Urinary bladder (tissue), 4 donors: ENCODE data around the gene ZNF655. TPM values are rescaled to one million over a fixed set of nuclear protein-coding genes. Genes with fewer than 3 reads are reported as not detected.
"Not testable (repeated sequence)": the region's sequence is repeated elsewhere in the genome, so short reads cannot be mapped to it uniquely, and the experiment has no call there.

Experiments used
- DNase-seq: peaks from one replicate; pipeline ENCODE4 v3.0.0-alpha.2; 2015; ENCODE audit errors: extremely low spot score
- H3K27ac ChIP-seq: one replicate; pipeline ENCODE4 v1.5.1; 2013; ENCODE audit warnings: low read depth, mild to moderate bottlenecking, moderate library complexity
- H3K36me3 ChIP-seq: one replicate; pipeline ENCODE4 v1.6.1; 2013; ENCODE audit warnings: mild to moderate bottlenecking, moderate library complexity; ENCODE audit not compliant: insufficient read depth
- H3K4me1 ChIP-seq: one replicate; pipeline ENCODE4 v1.6.1; 2013; ENCODE audit warnings: mild to moderate bottlenecking, moderate library complexity; ENCODE audit not compliant: insufficient read depth
- H3K4me3 ChIP-seq: one replicate; pipeline ENCODE4 v1.5.1; 2013; ENCODE audit warnings: low read depth, low read length
- WGBS: extraction: QIAGEN DNeasy Blood & Tissue Kit; methylation state at CpG from one replicate; pipeline ENCODE4 v1.1.7; 2013; 5-methylcytosine and 5-hydroxymethylcytosine counted together
- polyA plus RNA-seq: library from polyadenylated mRNA; stranded (reverse); fragments of 200-250 nt; gene quantifications from one replicate; pipeline ENCODE4 v1.2.3, GENCODE V29; 2013
- total RNA-seq: library from RNA; depleted of rRNA; stranded (reverse); fragments of >200 nt; gene quantifications from one replicate; pipeline ENCODE4 v1.2.3, GENCODE V29; 2014
- donor health status: healthy with polysubstance abuse.
- donor health status: healthy.

Gene ZNF655
- total and polyA plus RNA-seq, 2 donors = 52.0 to 127 TPM

DNA sequence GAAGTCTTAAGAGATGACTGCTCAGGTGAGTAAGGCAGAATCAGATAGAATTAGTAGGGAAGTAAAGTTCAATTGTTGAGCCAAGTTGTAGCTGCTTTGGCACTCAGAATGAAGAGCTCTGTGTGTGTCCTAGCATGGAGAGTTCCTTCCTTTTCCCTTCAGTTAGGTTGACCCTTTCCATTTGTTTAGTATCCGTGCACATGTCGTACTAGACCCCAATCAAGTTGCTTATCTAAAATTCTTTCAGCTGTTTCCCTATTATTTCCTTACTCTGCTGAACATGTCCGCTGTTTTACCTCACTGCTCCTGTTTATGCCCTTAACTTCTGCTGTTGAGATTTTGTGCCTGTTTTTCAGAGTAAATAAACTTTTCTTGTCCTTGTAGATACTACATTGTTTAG is 13.3 kb downstream of the ZNF655 start:
- Histone ChIP-seq H3K4me3 (no peak overlapping the region), H3K36me3 (peaks cover 4% of the 10 kb centered on the region), H3K27ac (no peak overlapping the region), H3K4me1 (no peaks in the 10 kb centered on the region)
- WGBS = 79% methylated on average over 3 of the region's 3 CpGs
- no peak for DNase-seq

DNA sequence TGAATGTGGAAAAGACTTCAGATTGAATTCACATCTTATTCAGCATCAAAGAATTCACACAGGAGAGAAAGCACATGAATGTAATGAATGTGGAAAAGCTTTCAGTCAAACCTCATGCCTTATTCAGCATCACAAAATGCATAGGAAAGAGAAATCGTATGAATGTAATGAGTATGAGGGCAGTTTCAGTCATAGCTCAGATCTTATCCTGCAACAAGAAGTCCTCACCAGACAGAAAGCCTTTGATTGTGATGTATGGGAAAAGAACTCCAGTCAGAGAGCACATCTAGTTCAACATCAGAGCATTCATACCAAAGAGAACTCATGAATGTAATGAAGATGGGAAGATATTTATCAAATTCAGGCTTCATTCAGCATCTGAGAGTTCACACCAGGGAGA is 14.8 kb downstream of the ZNF655 start:
- Histone ChIP-seq H3K36me3 (peaks cover 4% of the 10 kb centered on the region), H3K27ac (no peak overlapping the region), H3K4me3 (no peak overlapping the region), H3K4me1 (no peaks in the 10 kb centered on the region)
- WGBS = 97% methylated on average over 1 of the region's 1 CpG
- no peak for DNase-seq

DNA sequence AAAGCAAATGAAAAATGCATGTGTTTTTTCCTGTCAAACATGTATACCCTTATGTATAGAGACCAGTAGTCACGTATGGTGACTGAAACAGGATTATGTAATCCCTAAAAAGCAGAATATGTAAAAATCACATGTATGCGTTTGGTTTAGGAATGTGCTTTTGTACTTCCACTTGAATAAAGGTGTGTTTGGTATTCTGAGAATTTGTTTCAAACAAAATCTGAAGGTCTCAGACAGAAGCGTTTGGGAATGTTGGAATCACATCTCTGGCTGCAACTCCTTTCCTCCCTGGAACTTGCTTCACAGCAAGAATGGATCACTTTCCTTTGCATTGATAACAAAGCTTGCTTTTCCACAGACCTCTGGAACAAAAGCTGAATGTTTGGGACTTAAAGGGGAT is 17.8 kb downstream of the ZNF655 start:
- WGBS = 76% methylated on average over 3 of the region's 3 CpGs
- Histone ChIP-seq H3K4me3 (no peak overlapping the region), H3K4me1 (no peaks in the 10 kb centered on the region), H3K27ac (no peak overlapping the region), H3K36me3 (peaks cover 4% of the 10 kb centered on the region)
- no peak for DNase-seq

DNA sequence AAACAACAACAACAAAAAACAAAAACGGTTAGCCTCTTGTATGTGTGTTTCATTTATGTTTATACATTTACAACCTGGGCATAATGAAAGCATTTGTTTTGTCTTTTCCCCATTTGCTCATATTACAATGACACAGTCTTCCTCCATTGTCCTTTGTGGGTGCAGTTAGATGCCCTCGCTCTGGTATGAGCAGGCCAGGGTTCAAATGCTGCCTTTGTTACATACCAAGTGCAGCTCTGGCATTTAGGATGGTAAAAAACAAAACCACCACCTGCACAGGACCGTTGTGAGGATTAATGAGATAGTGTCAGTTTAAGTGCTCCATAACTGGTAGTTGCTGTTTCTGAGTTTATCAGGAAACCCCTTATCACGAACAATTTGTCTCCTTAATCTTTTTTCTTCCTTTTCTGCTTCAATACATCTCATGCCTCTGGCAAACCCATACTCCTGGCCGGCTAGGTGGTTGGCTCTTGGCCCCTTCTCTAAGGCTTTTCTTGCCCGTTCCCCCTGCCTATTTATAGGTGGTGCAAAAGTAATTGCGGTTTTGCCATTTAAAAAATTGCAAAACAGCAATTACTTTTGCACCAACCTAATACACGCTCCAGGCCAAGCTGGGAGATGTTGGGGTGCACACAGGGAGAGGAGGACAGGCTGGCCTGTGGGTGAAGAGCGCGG is 21.0 kb downstream of the ZNF655 start:
- DNase-seq = no peak
- no peaks in the 10 kb centered on the region for H3K36me3 ChIP-seq
- H3K27ac ChIP-seq = no peak overlapping the region
- no peak overlapping the region for H3K4me3 ChIP-seq
- 43% methylated on average over 10 of the region's 10 CpGs for WGBS
- no peaks in the 10 kb centered on the region for H3K4me1 ChIP-seq

DNA sequence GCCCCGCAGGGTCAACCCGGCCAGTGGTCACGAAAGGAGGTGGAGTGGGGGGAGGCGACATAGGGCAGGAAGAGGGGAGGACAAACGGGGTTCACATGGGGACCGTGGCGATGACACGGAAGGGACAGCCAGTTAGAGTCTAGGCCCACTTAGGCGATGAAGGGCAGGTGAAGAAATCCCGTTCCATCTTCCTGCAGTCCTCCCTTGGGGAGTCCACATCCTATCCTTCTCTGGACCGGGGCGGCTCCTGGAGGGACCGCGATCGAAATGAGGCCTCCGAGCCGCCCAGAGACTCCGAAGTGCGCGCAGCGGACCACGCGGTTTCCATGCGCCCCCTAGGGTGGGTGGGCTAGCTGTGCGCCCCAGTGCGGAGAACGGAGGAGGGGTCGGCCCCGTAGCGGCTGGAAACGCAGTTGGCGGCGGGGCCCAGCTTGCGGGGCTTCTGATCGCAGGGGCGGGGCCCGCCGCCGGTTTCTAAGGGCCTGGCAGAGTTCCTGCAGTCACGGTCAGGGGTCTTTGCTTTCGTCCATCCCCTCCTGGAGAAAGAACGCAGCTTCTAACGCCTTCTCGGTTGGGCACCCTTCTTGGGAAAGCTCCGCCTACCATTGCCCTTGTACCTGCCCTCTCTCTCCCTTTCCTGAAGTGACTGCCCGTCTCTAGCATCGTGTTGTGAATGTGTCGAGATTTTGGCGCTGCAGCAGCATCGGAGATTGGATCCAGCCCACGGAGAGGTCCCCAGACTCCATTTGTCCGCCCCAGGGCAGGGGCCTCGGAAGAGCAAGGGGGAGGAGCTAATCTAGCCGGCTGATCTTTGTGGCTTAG is 21.7 kb downstream of the ZNF655 start:
- Histone ChIP-seq H3K36me3 (no peaks in the 10 kb centered on the region), H3K27ac (no peak overlapping the region), H3K4me1 (no peaks in the 10 kb centered on the region), H3K4me3 (peak overlapping the region; percentile 53)
- 1% methylated on average over 54 of the region's 54 CpGs for WGBS
- no peak for DNase-seq

DNA sequence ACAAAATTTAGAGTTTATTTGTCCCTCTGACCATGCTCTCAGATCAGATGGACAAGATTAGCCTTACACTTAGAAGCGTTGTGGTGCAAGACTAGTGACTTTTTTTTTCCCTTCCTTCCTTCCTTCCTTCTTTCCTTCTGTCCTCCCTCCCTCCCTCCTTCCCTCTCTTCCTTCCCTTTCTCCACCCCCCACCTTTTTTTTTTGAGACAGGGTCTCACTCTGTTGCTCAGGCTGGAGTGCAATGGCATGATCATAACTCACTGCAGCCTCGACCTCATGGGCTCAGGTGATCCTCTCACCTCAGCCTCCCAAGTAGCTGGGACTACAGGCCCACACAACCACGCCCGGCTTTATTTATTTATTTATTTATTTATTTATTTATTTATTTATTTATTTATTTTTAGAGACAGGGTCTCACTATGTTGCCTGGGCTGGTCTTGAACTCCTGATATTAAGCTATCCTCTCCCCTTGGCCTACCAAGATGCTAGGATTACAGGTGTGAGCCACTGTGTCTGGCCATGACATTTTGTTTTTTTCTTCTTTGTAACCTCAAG is 22.4 kb downstream of the ZNF655 start:
- H3K36me3 ChIP-seq, DNase-seq, H3K4me1 ChIP-seq, H3K27ac ChIP-seq: not testable (repeated sequence)
- peak overlapping the region; percentile 53 for H3K4me3 ChIP-seq
- WGBS = 45% methylated on average over 4 of the region's 4 CpGs

DNA sequence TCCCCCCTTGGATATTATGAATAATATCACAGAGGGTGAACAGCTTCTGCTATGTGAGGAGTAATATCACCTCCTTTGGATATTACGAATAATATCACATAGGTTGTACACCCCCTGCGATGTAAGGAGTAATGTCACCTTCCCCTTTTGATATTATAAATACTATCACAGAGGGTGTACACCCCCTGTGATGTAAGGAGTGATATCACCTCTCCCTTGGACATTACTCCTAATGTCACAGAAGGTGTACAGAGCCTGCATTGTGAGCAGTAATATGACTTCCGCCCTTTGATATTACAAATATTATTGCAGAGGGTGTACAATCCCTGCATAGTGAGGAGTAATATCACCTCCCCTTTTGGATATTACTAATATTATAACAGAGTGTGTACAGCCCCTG is 30.4 kb downstream of the ZNF655 start:
- no peak overlapping the region for H3K4me3 ChIP-seq
- H3K4me1 ChIP-seq = no peaks in the 10 kb centered on the region
- DNase-seq = no peak
- WGBS = 86% methylated on average over 3 of the region's 3 CpGs
- no peak overlapping the region for H3K27ac ChIP-seq
- H3K36me3 ChIP-seq = no peaks in the 10 kb centered on the region

DNA sequence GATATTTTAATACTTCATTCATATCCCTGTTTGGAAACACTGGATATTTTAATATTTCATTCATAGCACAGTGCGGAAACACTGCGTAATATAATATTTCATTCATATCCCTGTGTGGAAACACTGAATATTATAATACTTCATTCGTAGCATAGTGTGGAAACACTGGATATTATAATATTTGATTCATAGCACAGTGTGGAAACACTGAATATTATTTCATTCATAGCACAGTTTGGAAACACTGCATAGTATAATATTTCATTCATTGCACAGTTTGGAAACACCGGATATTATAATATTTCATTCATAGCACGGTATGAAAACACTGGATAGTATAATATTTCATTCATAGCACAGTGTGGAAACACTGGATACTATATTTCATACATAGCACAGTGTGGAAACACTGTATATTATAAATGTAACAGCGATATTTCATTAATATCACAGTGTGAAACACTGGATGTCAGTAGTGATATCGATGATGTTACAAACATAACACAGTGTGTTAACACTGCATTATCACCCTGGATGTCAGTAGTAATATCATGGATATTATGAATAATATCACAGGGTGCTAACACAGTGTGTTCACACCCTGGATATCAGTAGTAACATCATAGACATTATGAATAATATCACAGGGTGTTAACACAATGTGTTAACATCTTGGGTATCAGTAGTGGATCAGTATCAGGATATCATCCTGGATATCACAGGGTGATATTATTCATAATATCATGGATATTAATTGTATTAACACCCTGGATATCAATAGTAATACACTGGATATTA is 36.7 kb downstream of the ZNF655 start:
- Histone ChIP-seq H3K4me1 (no peaks in the 10 kb centered on the region), H3K27ac (no peak overlapping the region), H3K4me3 (no peak overlapping the region), H3K36me3 (no peaks in the 10 kb centered on the region)
- no peak for DNase-seq
- WGBS = 75% methylated on average over 7 of the region's 7 CpGs

DNA sequence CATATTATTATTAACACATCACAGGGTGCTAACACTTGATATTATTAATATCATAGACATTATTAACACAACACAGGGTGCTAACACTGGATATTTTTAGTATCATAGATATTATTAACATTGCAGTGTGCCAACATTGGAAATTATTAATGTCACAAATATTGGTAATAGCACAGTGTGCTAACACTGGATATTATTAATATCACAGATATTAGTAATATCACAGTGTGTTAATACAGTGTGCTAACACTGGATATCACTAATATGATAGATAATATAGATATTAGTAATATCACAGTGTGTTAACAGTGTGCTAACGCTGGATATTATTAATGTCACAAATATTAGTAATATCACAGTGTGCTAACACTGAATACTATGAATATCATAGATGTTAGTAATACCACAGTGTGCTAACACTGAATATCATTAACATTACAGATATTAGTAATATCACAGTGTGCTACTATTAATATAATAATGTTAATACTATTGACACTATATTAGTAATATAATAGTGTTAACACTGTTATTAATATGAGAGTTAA is 38.0 kb downstream of the ZNF655 start:
- H3K36me3 ChIP-seq = no peaks in the 10 kb centered on the region
- no peaks in the 10 kb centered on the region for H3K4me1 ChIP-seq
- 94% methylated on average over 1 of the region's 1 CpG for whole genome bisulfite sequencing
- no peak overlapping the region for H3K4me3 ChIP-seq
- DNase-seq = no peak
- H3K27ac ChIP-seq = no peak overlapping the region

DNA sequence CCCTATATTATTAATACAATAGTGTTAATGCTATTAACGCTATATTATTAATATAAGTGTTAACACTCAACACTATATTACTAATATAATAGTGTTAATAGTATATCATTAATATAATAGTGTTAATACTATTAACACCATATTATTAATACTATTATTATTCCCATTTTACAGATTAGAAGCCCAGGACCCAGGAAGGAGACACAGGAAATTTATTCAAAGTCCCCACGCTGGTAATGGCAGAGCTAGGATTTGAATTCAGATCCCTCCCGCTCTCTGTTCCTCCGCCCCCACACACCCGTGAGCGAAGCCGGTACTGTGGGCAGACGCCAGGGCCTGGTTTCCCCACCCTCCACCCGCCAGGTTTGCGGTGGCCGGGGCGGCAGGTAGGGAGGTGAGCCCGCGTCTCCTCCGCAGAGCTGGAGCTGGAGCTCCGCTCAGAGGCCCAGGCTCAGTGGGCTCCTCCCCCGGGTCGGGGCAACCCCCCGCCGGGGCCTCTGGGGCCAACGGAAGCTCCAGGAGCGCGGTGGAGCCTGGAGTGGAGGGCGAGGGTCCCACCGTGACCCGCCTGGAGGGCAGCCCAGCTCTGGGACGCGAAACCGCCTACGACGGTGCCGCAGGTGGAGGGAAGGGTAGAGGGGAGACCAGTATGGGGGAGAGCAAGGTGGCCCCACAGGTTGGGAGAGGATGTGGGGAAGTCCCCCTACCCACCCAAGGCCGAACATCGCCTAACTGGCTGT is 39.5 kb downstream of the ZNF655 start, which contains the start of gene TMEM225B:
TMEM225B (plus strand) TSS at position 506 of the 740 bp plus-strand sequence. CDS start 6,122 bp downstream, outside the sequence.
- no peak for DNase-seq
- WGBS = 49% methylated on average over 34 of the region's 34 CpGs
- no peaks in the 10 kb centered on the region for H3K4me1 ChIP-seq

DNA sequence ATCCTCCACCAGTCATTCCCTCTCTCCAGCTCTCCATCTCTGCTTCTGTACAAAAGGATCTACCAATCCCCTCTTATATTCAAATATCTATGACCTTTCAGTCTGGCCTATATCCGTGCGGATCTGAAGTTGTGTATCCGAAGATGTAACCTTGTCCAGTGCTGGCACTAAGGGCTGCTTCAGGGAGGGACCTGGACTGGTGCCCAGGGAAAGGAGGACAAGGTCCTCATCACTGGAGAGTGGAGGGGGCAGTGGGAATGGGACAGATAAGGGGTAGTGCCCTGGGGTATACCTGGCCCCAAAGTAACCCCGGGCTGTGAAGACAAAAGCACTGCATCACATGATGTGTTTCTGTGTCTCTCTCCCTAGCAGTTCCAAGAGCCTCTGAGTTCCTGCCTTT is 41.4 kb downstream of the ZNF655 start:
- Histone ChIP-seq H3K4me3 (no peak overlapping the region), H3K27ac (no peak overlapping the region), H3K36me3 (no peaks in the 10 kb centered on the region), H3K4me1 (no peaks in the 10 kb centered on the region)
- 66% methylated on average over 4 of the region's 4 CpGs for WGBS
- no peak for DNase-seq

More for the DNA sequence above, 39.5 kb downstream of the ZNF655 start, which contains the start of gene TMEM225B:
- H3K27ac ChIP-seq = no peak within 1 kb of the TSS
- H3K36me3 ChIP-seq = no peaks in the 10 kb centered on the region
- no peak within 1 kb of the TSS for H3K4me3 ChIP-seq

DNA sequence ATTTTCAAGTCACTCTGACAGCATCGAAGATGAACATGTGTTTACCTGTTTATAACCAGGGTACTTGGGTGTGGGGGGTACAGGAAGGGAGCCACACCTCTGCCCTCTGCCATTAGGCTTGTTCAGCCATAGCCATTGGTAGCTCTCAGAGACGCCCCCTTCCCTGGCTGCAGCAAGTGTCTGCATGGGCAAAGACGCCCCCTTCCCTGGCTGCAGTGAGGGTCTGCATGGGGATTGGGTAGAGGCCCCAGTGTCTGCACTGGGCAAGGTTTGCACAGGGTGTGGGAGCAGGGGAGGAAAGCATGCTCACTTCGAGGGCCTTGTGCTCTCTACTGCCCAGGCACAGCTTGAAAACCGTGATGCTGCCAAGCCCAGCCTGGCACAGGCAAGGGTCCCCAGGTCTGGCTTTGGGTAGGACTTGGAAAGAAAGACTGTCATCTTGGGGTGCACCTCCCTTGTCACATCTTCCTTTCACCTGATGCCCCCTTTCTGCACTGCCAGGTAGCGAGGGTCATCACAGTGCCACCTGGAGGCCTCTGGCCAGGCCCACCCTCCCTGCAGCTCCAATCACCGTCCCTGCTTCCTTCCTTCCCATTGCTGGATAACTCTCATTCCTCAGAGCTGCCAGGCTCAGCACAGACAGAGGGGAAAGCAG is 43.3 kb downstream of the ZNF655 start:
- no peaks in the 10 kb centered on the region for H3K36me3 ChIP-seq
- H3K4me3 ChIP-seq = no peak overlapping the region
- whole genome bisulfite sequencing = 57% methylated on average over 7 of the region's 7 CpGs
- no peak for DNase-seq
- H3K4me1 ChIP-seq = no peaks in the 10 kb centered on the region
- H3K27ac ChIP-seq = no peak overlapping the region
